SK-N-SH (cell line): ENCODE measurements around the gene BACE2. TPM values are rescaled to one million over a fixed set of nuclear protein-coding genes. Genes with fewer than 3 reads are reported as not detected.

Source experiments
- CTCF ChIA-PET: fragments of 300-600, 350-600 bp; formaldehyde crosslinking; extraction: SDS; loops from one replicate; lab custom pipeline; 2021; lab: Yijun Ruan, JAX
- POLR2A ChIA-PET: fragments of 350-600 bp; sonication (Branson Sonifier 250); formaldehyde crosslinking; extraction: SDS; loops from one replicate; lab custom pipeline; 2020; ENCODE audit warnings: antibody characterized with exemption, inconsistent platforms; lab: Yijun Ruan, JAX
- DNase-seq: peaks from one replicate; pipeline ENCODE4 v3.0.0; 2012
- H2AFZ ChIP-seq: fragments of 200-600 bp; sonication (generic); 2 replicates; pipeline ENCODE4 v1.8.1; 2016; ENCODE audit warnings: antibody characterized with exemption, mild to moderate bottlenecking, low read depth
- H3F3A ChIP-seq: fragments of 200-600 bp; sonication (generic); replicated peaks from 2 replicates; pipeline ENCODE3; 2016; ENCODE audit warnings: antibody characterized with exemption, mild to moderate bottlenecking; ENCODE audit not compliant: insufficient read depth
- H3K27ac ChIP-seq, 2 experiments: fragments of 200-500 bp in 1 of 2; fragments of 200-600 bp in 1 of 2; sonication (Bioruptor generic) in 1 of 2; sonication (generic), shearing (Covaris generic) in 1 of 2; 2 replicates each; pipeline versions ENCODE4 v1.5.1 to v1.6.1; 2014 to 2016; ENCODE audit warnings: low read depth in 2 of 2, inconsistent platforms in 1 of 2, low read length in 1 of 2, mild to moderate bottlenecking in 1 of 2, mixed read lengths in 1 of 2
- H3K27me3 ChIP-seq: fragments of 200-600 bp; sonication (generic), shearing (Covaris generic); 2 replicates; pipeline ENCODE4 v1.6.1; 2016; ENCODE audit warnings: mixed run types; ENCODE audit not compliant: insufficient read depth
- H3K36me3 ChIP-seq, 2 experiments: fragments of 200-500 bp in 1 of 2; fragments of 200-600 bp in 1 of 2; sonication (Bioruptor generic) in 1 of 2; sonication (generic) in 1 of 2; replicated peaks in 1 of 2; 2 replicates each; pipeline versions ENCODE3 to v1.5.1; 2014 to 2016; ENCODE audit warnings: low read length in 1 of 2, mild to moderate bottlenecking in 1 of 2; ENCODE audit not compliant: insufficient read depth in 2 of 2, control insufficient read depth in 1 of 2
- H3K4me1 ChIP-seq, 2 experiments: fragments of 200-500 bp in 1 of 2; fragments of 200-600 bp in 1 of 2; sonication (Bioruptor generic) in 1 of 2; sonication (generic), shearing (Covaris generic) in 1 of 2; 2 replicates each; pipeline versions ENCODE4 v1.5.1 to v1.6.1; 2014 to 2016; ENCODE audit warnings: low read depth in 1 of 2, low read length in 1 of 2, mixed run types in 1 of 2; ENCODE audit not compliant: insufficient read depth in 2 of 2, control insufficient read depth in 1 of 2
- H3K4me2 ChIP-seq: fragments of 200-600 bp; sonication (generic), shearing (Covaris generic); 2 replicates; pipeline ENCODE4 v1.6.1; 2017; ENCODE audit warnings: mixed run types
- H3K4me3 ChIP-seq, 2 experiments: fragments of 200-500 bp in 1 of 2; fragments of 200-600 bp in 1 of 2; sonication (Bioruptor generic) in 1 of 2; sonication (generic), shearing (Covaris generic) in 1 of 2; 2 replicates each; pipeline versions ENCODE4 v1.5.1 to v1.8.1; 2014 to 2016; ENCODE audit warnings: low read depth in 2 of 2, inconsistent platforms in 1 of 2, low read length in 1 of 2, mild to moderate bottlenecking in 1 of 2, mixed read lengths in 1 of 2, moderate library complexity in 1 of 2
- H3K79me2 ChIP-seq: fragments of 200-600 bp; sonication (generic); 2 replicates; pipeline ENCODE4 v1.8.1; 2017; ENCODE audit warnings: mild to moderate bottlenecking; ENCODE audit not compliant: insufficient read depth
- H3K9ac ChIP-seq: fragments of 200-600 bp; sonication (generic); 2 replicates; pipeline ENCODE4 v1.6.1; 2017; ENCODE audit warnings: mixed run types
- H3K9me2 ChIP-seq: fragments of 200-600 bp; sonication (generic); 2 replicates; pipeline ENCODE4 v1.6.1; 2017; ENCODE audit warnings: mixed run types
- H3K9me3 ChIP-seq: fragments of 200-600 bp; sonication (generic); 2 replicates; pipeline ENCODE4 v1.6.1; 2017; ENCODE audit warnings: mixed run types, mild to moderate bottlenecking, moderate library complexity
- H4K20me1 ChIP-seq: fragments of 200-600 bp; sonication (generic); 2 replicates; pipeline ENCODE4 v1.6.1; 2017; ENCODE audit warnings: mild to moderate bottlenecking, mixed run types; ENCODE audit not compliant: insufficient read depth
- ELF1 ChIP-seq: IDR thresholded peaks from 2 replicates; pipeline ENCODE4 v1.4.0; 2012
- EP300 ChIP-seq, 2 experiments: IDR thresholded peaks; 2 replicates each; pipeline versions ENCODE4 v1.4.0 to v1.6.1; 2012; ENCODE audit warnings: borderline replicate concordance in 1 of 2, low read depth in 1 of 2, low read length in 1 of 2
- EZH2phosphoT487 ChIP-seq: fragments of 200-600 bp; sonication (generic); IDR thresholded peaks from 2 replicates; pipeline ENCODE4 v1.6.1; 2017; ENCODE audit warnings: low read depth, mixed run types, mild to moderate bottlenecking, antibody characterized with exemption, moderate library complexity, borderline replicate concordance
- FOXJ3 ChIP-seq: sonication (generic); formaldehyde crosslinking; IDR thresholded peaks from 2 replicates; pipeline ENCODE4 v1.5.1; 2020; ENCODE audit warnings: mild to moderate bottlenecking, missing genetic modification reagents
- FOXM1 ChIP-seq: IDR thresholded peaks from 2 replicates; pipeline ENCODE4 v1.4.0; 2012; ENCODE audit warnings: low read depth, mild to moderate bottlenecking
- GATA2 ChIP-seq: sonication (generic); formaldehyde crosslinking; IDR thresholded peaks from 2 replicates; pipeline ENCODE4 v1.5.0; 2020; ENCODE audit warnings: mild to moderate bottlenecking, missing genetic modification reagents
- JUND ChIP-seq: IDR thresholded peaks from 2 replicates; pipeline ENCODE4 v1.4.0; 2012
- MEF2A ChIP-seq: IDR thresholded peaks from 2 replicates; pipeline ENCODE4 v1.4.0; 2012; ENCODE audit warnings: low read depth, borderline replicate concordance
- MXI1 ChIP-seq: IDR thresholded peaks from 2 replicates; pipeline ENCODE4 v1.6.1; 2012; ENCODE audit warnings: mild to moderate bottlenecking, low read depth, low read length, improper control_type of control experiment
- NFIC ChIP-seq: IDR thresholded peaks from 2 replicates; pipeline ENCODE4 v1.4.0; 2012; ENCODE audit warnings: borderline replicate concordance
- POLR2AphosphoS5 ChIP-seq: IDR thresholded peaks from 2 replicates; pipeline ENCODE4 v1.6.1; 2012; ENCODE audit warnings: low read depth, low read length
- RFX5 ChIP-seq: IDR thresholded peaks from 2 replicates; pipeline ENCODE4 v1.6.1; 2012; ENCODE audit warnings: mild to moderate bottlenecking, improper control_type of control experiment, low read length
- SIN3A ChIP-seq: IDR thresholded peaks from 2 replicates; pipeline ENCODE4 v1.6.1; 2012; ENCODE audit warnings: low read depth, mild to moderate bottlenecking, low read length, moderate library complexity, borderline replicate concordance
- TAF1 ChIP-seq: IDR thresholded peaks from 2 replicates; pipeline ENCODE4 v1.6.1; 2012; ENCODE audit warnings: low read depth, mild to moderate bottlenecking, low read length, moderate library complexity, borderline replicate concordance
- TEAD4 ChIP-seq: IDR thresholded peaks from 2 replicates; pipeline ENCODE4 v1.4.0; 2012; ENCODE audit warnings: mild to moderate bottlenecking, borderline replicate concordance; ENCODE audit not compliant: insufficient read depth
- YY1 ChIP-seq: IDR thresholded peaks from 2 replicates; pipeline ENCODE4 v1.4.0; 2012; ENCODE audit warnings: low read depth, mild to moderate bottlenecking
- WGBS: methylation state at CpG from one replicate; pipeline ENCODE4 v1.1.6; 2017; ENCODE audit warnings: low lambda C conversion rate; 5-methylcytosine and 5-hydroxymethylcytosine counted together
- polyA plus RNA-seq, 3 experiments: library from polyadenylated mRNA; depleted of rRNA; stranded (reverse); fragments of >200 nt; gene quantifications; 2 replicates each; pipeline ENCODE4 v1.2.3, GENCODE V29; 2012
- TF ChIP-seq, protein P1 (sequence below): IDR thresholded peaks from 2 replicates; pipeline ENCODE4 v1.6.1; 2012; ENCODE audit warnings: mild to moderate bottlenecking, low read depth, low read length, moderate library complexity
- TF ChIP-seq, protein P2 (sequence below): IDR thresholded peaks from 2 replicates; pipeline ENCODE4 v1.4.0; 2012; ENCODE audit warnings: low read depth
- TF ChIP-seq, protein P3 (sequence below): IDR thresholded peaks from 2 replicates; pipeline ENCODE4 v1.4.0; 2012; ENCODE audit warnings: low read depth, borderline replicate concordance
- TF ChIP-seq, protein P4 (sequence below): IDR thresholded peaks from 2 replicates; pipeline ENCODE4; 2012
- TF ChIP-seq, protein P5 (sequence below): fragments of 150-350 bp; IDR thresholded peaks from 2 replicates; pipeline ENCODE4 v1.6.1; 2016; ENCODE audit warnings: mild to moderate bottlenecking, low read depth, low read length

The BACE2 gene
- polyA plus RNA-seq, 1 of the 3 experiments (the other 2 are of a cell fraction), result 23.4 TPM

DNA sequence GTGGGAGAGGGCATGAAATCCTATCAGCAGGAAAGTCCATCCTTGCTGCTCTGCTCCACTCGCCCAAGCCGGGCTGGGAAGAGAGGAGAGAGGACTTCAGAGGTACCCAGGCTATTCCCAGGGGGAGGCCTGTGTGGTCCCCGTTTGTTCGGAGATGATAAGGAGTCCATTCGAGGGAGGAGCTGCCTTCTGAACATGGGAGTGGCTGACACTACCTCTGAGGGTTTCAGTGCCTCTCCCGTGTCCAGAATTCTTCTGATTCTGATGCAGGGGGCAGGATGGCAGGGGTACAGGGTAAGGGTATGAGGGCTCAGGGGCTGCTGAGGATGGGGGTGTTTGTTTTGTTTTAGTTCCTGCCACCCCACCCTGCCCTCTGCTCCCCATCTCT, 40.4 kb downstream of the BACE2 start:
- Histone ChIP-seq H3F3A (no peaks in the 10 kb centered on the region), H3K4me3 (no peak overlapping the region), H3K36me3 (no peaks in the 10 kb centered on the region), H3K27ac (no peak overlapping the region), H2AFZ (no peak overlapping the region), H3K79me2 (no peaks in the 10 kb centered on the region), H3K9me3 (no peaks in the 10 kb centered on the region), H4K20me1 (no peaks in the 10 kb centered on the region), H3K4me1 (no peaks in the 10 kb centered on the region), H3K4me2 (no peak overlapping the region), H3K9me2 (no peaks in the 10 kb centered on the region), H3K9ac (no peak overlapping the region), H3K27me3 (no peaks in the 10 kb centered on the region)
- POLR2A ChIA-PET, result no interaction called here
- CTCF ChIA-PET, result no interaction called here
- DNase-seq, result no peak
- TF ChIP-seq RFX5 (no peak), JUND (no peak), EP300 (IDR thresholded peaks at IDR 0.05; ENCODE audit: borderline replicate concordance in 1 of 2, low read depth in 1 of 2, low read length in 1 of 2) (no peak), EZH2phosphoT487 (no peak), TAF1 (no peak), SIN3A (no peak), YY1 (no peak), GATA2 (CRISPR knock-in tag) (no peak), MEF2A (no peak), FOXJ3 (no peak)
- TF ChIP-seq, protein P1, sequence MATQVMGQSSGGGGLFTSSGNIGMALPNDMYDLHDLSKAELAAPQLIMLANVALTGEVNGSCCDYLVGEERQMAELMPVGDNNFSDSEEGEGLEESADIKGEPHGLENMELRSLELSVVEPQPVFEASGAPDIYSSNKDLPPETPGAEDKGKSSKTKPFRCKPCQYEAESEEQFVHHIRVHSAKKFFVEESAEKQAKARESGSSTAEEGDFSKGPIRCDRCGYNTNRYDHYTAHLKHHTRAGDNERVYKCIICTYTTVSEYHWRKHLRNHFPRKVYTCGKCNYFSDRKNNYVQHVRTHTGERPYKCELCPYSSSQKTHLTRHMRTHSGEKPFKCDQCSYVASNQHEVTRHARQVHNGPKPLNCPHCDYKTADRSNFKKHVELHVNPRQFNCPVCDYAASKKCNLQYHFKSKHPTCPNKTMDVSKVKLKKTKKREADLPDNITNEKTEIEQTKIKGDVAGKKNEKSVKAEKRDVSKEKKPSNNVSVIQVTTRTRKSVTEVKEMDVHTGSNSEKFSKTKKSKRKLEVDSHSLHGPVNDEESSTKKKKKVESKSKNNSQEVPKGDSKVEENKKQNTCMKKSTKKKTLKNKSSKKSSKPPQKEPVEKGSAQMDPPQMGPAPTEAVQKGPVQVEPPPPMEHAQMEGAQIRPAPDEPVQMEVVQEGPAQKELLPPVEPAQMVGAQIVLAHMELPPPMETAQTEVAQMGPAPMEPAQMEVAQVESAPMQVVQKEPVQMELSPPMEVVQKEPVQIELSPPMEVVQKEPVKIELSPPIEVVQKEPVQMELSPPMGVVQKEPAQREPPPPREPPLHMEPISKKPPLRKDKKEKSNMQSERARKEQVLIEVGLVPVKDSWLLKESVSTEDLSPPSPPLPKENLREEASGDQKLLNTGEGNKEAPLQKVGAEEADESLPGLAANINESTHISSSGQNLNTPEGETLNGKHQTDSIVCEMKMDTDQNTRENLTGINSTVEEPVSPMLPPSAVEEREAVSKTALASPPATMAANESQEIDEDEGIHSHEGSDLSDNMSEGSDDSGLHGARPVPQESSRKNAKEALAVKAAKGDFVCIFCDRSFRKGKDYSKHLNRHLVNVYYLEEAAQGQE, result no peak
- TF ChIP-seq, protein P2, sequence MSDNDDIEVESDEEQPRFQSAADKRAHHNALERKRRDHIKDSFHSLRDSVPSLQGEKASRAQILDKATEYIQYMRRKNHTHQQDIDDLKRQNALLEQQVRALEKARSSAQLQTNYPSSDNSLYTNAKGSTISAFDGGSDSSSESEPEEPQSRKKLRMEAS, result no peak
- TF ChIP-seq, protein P3, sequence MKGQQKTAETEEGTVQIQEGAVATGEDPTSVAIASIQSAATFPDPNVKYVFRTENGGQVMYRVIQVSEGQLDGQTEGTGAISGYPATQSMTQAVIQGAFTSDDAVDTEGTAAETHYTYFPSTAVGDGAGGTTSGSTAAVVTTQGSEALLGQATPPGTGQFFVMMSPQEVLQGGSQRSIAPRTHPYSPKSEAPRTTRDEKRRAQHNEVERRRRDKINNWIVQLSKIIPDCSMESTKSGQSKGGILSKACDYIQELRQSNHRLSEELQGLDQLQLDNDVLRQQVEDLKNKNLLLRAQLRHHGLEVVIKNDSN, result no peak
- 58% methylated on average over 6 of the region's 6 CpGs for WGBS

DNA sequence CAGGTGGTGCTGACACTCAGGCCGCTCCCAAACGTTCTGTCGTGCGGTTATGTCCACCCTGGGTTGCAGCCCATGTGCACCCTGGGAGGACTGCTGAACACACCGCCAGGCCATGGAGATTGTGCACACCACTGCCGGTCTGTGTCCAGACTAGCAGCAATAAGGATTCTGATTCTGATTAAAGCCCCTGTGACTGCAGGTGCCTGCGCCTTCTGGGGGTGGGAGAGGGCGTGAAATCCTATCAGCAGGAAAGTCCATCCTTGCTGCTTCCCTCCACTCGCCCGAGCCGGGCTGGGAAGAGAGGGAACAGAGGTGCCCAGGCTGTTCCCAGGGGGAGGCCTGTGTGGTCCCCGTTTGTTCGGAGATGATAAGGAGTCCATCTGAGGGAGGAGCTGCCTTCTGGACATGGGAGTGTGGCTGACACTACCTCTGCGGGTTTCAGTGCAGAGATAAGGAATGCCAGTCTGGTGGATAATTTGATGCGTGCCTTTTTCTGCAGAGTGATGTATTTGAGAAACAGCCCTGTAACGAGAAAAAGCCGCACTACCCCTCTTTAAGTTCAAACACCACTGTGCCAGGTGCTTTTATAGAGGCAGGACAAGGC, 41.2 kb downstream of the BACE2 start:
- Histone ChIP-seq H3K9me2 (no peaks in the 10 kb centered on the region), H3K36me3 (no peaks in the 10 kb centered on the region), H3K9ac (no peak overlapping the region), H3K27me3 (no peaks in the 10 kb centered on the region), H3K79me2 (no peaks in the 10 kb centered on the region), H3K4me3 (no peak overlapping the region), H3F3A (no peaks in the 10 kb centered on the region), H4K20me1 (no peaks in the 10 kb centered on the region), H3K4me1 (no peaks in the 10 kb centered on the region), H3K4me2 (no peak overlapping the region), H3K27ac (no peak overlapping the region), H3K9me3 (no peaks in the 10 kb centered on the region), H2AFZ (no peak overlapping the region)
- ChIA-PET CTCF (no interaction called here), POLR2A (no interaction called here)
- 67% methylated on average over 9 of the region's 17 CpGs for WGBS
- DNase-seq, result no peak
- TF ChIP-seq, protein P4, sequence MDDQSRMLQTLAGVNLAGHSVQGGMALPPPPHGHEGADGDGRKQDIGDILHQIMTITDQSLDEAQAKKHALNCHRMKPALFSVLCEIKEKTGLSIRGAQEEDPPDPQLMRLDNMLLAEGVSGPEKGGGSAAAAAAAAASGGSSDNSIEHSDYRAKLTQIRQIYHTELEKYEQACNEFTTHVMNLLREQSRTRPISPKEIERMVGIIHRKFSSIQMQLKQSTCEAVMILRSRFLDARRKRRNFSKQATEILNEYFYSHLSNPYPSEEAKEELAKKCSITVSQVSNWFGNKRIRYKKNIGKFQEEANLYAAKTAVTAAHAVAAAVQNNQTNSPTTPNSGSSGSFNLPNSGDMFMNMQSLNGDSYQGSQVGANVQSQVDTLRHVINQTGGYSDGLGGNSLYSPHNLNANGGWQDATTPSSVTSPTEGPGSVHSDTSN, result no peak
- TF ChIP-seq ELF1 (no peak), POLR2AphosphoS5 (no peak), TEAD4 (no peak), TAF1 (no peak), FOXM1 (no peak), NFIC (no peak), MXI1 (no peak), JUND (no peak), RFX5 (no peak), SIN3A (no peak)
- TF ChIP-seq, protein P5, sequence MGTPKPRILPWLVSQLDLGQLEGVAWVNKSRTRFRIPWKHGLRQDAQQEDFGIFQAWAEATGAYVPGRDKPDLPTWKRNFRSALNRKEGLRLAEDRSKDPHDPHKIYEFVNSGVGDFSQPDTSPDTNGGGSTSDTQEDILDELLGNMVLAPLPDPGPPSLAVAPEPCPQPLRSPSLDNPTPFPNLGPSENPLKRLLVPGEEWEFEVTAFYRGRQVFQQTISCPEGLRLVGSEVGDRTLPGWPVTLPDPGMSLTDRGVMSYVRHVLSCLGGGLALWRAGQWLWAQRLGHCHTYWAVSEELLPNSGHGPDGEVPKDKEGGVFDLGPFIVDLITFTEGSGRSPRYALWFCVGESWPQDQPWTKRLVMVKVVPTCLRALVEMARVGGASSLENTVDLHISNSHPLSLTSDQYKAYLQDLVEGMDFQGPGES, result no peak
- TF ChIP-seq, protein P3, result no peak
